ENCODE results near the gene RFT1.

The RFT1 gene

DNA sequence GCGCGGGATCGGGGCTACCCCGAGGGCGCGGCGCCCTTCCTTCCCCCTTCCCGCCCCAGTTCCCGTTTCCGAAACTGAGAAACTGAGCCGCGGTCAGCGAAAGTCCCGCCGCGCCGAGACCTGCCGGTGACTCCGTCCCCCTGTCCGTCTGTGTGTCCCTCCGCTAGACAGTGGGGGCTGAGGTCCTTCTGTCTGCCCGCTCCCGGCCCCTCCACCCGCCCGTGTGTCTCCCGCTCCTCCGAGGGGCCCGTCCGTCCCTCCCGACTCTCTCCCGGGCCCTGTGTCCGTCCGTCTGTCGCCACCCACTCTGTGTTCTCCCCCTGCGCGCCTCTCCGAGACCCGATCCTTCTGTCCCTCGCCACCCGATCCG, 31.2 kb upstream of the RFT1 start:
- 0 out of 3 replicates have a peak, but pooled peaks have one; percentile 4 for ATAC-seq
- TF ChIP-seq, protein P1, sequence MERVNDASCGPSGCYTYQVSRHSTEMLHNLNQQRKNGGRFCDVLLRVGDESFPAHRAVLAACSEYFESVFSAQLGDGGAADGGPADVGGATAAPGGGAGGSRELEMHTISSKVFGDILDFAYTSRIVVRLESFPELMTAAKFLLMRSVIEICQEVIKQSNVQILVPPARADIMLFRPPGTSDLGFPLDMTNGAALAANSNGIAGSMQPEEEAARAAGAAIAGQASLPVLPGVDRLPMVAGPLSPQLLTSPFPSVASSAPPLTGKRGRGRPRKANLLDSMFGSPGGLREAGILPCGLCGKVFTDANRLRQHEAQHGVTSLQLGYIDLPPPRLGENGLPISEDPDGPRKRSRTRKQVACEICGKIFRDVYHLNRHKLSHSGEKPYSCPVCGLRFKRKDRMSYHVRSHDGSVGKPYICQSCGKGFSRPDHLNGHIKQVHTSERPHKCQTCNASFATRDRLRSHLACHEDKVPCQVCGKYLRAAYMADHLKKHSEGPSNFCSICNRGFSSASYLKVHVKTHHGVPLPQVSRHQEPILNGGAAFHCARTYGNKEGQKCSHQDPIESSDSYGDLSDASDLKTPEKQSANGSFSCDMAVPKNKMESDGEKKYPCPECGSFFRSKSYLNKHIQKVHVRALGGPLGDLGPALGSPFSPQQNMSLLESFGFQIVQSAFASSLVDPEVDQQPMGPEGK (CRISPR knock-in tag; IDR thresholded peaks at IDR 0.05; ENCODE audit: borderline replicate concordance): no peak
- no peak for TF ChIP-seq PPARA (CRISPR knock-in tag; IDR thresholded peaks at IDR 0.05; ENCODE audit: borderline replicate concordance)
- TF ChIP-seq CSDC2 (CRISPR knock-in tag; IDR thresholded peaks at IDR 0.05): no peak
- no peak for TF ChIP-seq OSR1 (CRISPR knock-in tag; IDR thresholded peaks at IDR 0.05)

DNA sequence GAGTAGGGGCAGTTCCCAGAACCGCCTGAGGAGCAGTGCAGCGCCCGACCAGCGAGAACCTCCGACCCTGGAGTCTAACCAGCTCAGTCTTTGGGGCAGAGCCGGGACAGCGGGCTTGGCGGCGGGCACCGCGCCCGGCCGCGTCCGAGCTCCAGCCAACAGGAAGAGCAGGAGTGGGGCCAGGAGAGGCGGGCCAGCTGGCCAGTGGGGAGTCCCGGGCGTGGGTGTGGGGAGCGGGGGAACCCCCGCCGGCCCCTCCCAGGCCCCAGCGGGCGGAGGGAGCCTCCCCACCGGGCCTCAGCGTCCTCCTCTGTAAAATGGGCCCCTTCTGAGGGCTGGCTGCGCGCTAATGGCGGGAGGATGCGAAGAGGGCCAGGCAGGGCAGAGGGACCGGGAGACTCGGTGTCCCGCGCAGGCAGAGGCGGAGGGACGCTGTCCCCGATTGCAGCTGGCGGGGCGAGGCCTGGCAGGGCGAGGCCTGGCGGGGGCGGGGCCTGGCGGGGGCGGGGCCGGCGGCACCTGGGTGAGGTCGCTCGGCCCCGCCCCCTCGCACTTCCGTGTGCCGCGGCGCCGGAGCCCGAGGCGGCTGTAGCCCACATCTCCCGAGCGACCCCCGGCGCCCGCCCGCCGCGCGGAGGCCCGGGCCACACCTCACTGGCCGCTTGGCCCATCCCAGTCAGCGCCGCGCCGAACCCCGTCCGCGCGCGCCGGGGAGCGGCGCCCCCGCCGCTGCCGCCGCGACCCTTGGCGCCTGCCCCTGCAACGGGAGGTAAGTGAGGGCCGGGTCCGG, 30.6 kb upstream of the RFT1 start, which contains the start of gene PRKCD:
TSS of gene PRKCD (plus strand) at position 550 of the 790 bp plus-strand sequence. CDS start 17,214 bp downstream, outside the sequence.
- peak; percentile 91 for ATAC-seq
- TF ChIP-seq, protein P2, sequence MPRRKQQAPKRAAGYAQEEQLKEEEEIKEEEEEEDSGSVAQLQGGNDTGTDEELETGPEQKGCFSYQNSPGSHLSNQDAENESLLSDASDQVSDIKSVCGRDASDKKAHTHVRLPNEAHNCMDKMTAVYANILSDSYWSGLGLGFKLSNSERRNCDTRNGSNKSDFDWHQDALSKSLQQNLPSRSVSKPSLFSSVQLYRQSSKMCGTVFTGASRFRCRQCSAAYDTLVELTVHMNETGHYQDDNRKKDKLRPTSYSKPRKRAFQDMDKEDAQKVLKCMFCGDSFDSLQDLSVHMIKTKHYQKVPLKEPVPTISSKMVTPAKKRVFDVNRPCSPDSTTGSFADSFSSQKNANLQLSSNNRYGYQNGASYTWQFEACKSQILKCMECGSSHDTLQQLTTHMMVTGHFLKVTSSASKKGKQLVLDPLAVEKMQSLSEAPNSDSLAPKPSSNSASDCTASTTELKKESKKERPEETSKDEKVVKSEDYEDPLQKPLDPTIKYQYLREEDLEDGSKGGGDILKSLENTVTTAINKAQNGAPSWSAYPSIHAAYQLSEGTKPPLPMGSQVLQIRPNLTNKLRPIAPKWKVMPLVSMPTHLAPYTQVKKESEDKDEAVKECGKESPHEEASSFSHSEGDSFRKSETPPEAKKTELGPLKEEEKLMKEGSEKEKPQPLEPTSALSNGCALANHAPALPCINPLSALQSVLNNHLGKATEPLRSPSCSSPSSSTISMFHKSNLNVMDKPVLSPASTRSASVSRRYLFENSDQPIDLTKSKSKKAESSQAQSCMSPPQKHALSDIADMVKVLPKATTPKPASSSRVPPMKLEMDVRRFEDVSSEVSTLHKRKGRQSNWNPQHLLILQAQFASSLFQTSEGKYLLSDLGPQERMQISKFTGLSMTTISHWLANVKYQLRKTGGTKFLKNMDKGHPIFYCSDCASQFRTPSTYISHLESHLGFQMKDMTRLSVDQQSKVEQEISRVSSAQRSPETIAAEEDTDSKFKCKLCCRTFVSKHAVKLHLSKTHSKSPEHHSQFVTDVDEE (CRISPR knock-in tag; IDR thresholded peaks at IDR 0.05): 0 out of 2 replicates have a peak, but pooled peaks have one; percentile 16
- no peak for TF ChIP-seq ZNF70 (CRISPR knock-in tag; IDR thresholded peaks at IDR 0.05)
- TF ChIP-seq, protein P1 (CRISPR knock-in tag; IDR thresholded peaks at IDR 0.05; ENCODE audit: borderline replicate concordance): peak; percentile 65; the same call in 1 of the 2 replicates

DNA sequence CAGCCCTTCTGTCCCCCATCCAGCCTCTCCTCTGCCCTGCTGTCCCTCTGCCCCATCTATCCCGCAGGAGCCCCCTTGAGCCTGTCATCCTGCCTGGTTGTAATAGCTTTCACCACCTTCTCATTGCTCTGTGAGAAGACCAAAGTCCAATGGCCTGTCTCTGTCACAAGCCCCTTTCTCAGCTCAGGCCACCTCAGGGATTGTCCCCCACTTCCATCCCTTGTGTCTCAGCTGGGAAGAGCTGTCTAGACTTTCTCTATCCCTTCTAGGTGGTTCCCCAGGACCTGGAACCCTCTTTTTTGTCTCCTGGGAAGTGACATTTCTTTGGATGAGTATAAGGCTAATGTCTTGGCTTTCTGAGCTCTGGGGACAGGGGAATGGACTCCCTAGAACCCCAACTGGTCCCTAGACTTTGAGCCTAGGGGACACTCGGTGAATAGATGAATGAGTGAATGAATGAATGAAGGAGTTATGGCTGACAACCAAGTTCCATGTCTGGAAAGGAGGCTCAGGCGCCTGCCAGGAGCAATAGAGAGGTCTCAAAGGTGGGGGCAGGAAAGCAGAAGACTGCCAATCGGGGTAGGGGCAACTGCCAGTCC, 29.9 kb upstream of the RFT1 start:
- no peak for ATAC-seq
- TF ChIP-seq ISL1 (CRISPR knock-in tag; IDR thresholded peaks at IDR 0.05) (no peak), TOX (CRISPR knock-in tag; IDR thresholded peaks at IDR 0.05; ENCODE audit: borderline replicate concordance) (no peak), ESRRG (CRISPR knock-in tag; IDR thresholded peaks at IDR 0.05) (no peak), ZNF565 (CRISPR knock-in tag; conservative IDR thresholded peaks at IDR 0.05; ENCODE audit: low read depth) (no peak), OSR1 (CRISPR knock-in tag; IDR thresholded peaks at IDR 0.05) (no peak), ZC3H10 (CRISPR knock-in tag; IDR thresholded peaks at IDR 0.05) (no peak), ZNF8 (CRISPR knock-in tag; IDR thresholded peaks at IDR 0.05) (no peak), ZNF70 (CRISPR knock-in tag; IDR thresholded peaks at IDR 0.05) (no peak), PPARA (CRISPR knock-in tag; IDR thresholded peaks at IDR 0.05; ENCODE audit: borderline replicate concordance) (no peak), ARNTL (CRISPR knock-in tag; IDR thresholded peaks at IDR 0.05; ENCODE audit: borderline replicate concordance, low read depth) (no peak), RARB (CRISPR knock-in tag; IDR thresholded peaks at IDR 0.05) (no peak), ZFP3 (CRISPR knock-in tag; IDR thresholded peaks at IDR 0.05) (no peak), BACH2 (CRISPR knock-in tag; IDR thresholded peaks at IDR 0.05; ENCODE audit: borderline replicate concordance) (no peak), TCF4 (CRISPR knock-in tag; IDR thresholded peaks at IDR 0.05; ENCODE audit: borderline replicate concordance) (no peak)
- TF ChIP-seq, protein P3, sequence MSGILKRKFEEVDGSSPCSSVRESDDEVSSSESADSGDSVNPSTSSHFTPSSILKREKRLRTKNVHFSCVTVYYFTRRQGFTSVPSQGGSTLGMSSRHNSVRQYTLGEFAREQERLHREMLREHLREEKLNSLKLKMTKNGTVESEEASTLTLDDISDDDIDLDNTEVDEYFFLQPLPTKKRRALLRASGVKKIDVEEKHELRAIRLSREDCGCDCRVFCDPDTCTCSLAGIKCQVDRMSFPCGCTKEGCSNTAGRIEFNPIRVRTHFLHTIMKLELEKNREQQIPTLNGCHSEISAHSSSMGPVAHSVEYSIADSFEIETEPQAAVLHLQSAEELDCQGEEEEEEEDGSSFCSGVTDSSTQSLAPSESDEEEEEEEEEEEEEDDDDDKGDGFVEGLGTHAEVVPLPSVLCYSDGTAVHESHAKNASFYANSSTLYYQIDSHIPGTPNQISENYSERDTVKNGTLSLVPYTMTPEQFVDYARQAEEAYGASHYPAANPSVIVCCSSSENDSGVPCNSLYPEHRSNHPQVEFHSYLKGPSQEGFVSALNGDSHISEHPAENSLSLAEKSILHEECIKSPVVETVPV (CRISPR knock-in tag; IDR thresholded peaks at IDR 0.05): no peak
- TF ChIP-seq, protein P2 (CRISPR knock-in tag; IDR thresholded peaks at IDR 0.05): no peak
- TF ChIP-seq, protein P4, sequence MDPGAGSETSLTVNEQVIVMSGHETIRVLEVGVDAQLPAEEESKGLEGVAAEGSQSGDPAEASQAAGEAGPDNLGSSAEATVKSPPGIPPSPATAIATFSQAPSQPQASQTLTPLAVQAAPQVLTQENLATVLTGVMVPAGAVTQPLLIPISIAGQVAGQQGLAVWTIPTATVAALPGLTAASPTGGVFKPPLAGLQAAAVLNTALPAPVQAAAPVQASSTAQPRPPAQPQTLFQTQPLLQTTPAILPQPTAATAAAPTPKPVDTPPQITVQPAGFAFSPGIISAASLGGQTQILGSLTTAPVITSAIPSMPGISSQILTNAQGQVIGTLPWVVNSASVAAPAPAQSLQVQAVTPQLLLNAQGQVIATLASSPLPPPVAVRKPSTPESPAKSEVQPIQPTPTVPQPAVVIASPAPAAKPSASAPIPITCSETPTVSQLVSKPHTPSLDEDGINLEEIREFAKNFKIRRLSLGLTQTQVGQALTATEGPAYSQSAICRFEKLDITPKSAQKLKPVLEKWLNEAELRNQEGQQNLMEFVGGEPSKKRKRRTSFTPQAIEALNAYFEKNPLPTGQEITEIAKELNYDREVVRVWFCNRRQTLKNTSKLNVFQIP (CRISPR knock-in tag; IDR thresholded peaks at IDR 0.05; ENCODE audit: borderline replicate concordance, low read depth): no peak
- TF ChIP-seq, protein P5, sequence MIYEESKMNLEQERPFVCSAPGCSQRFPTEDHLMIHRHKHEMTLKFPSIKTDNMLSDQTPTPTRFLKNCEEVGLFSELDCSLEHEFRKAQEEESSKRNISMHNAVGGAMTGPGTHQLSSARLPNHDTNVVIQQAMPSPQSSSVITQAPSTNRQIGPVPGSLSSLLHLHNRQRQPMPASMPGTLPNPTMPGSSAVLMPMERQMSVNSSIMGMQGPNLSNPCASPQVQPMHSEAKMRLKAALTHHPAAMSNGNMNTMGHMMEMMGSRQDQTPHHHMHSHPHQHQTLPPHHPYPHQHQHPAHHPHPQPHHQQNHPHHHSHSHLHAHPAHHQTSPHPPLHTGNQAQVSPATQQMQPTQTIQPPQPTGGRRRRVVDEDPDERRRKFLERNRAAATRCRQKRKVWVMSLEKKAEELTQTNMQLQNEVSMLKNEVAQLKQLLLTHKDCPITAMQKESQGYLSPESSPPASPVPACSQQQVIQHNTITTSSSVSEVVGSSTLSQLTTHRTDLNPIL (CRISPR knock-in tag; IDR thresholded peaks at IDR 0.05; ENCODE audit: low read depth): no peak
